TTC549 (cell line): ENCODE data around the gene CALCOCO2.
"Not testable (repeated sequence)": the region's sequence is repeated elsewhere in the genome, so short reads cannot be mapped to it uniquely, and the experiment has no call there.

Experiments used
- FAIRE-seq: peaks from 2 replicates; lab custom pipeline; 2012; peaks lifted over from hg19 to GRCh38; lab: Jason Lieb, UNC

The CALCOCO2 gene, protein sequence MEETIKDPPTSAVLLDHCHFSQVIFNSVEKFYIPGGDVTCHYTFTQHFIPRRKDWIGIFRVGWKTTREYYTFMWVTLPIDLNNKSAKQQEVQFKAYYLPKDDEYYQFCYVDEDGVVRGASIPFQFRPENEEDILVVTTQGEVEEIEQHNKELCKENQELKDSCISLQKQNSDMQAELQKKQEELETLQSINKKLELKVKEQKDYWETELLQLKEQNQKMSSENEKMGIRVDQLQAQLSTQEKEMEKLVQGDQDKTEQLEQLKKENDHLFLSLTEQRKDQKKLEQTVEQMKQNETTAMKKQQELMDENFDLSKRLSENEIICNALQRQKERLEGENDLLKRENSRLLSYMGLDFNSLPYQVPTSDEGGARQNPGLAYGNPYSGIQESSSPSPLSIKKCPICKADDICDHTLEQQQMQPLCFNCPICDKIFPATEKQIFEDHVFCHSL

DNA sequence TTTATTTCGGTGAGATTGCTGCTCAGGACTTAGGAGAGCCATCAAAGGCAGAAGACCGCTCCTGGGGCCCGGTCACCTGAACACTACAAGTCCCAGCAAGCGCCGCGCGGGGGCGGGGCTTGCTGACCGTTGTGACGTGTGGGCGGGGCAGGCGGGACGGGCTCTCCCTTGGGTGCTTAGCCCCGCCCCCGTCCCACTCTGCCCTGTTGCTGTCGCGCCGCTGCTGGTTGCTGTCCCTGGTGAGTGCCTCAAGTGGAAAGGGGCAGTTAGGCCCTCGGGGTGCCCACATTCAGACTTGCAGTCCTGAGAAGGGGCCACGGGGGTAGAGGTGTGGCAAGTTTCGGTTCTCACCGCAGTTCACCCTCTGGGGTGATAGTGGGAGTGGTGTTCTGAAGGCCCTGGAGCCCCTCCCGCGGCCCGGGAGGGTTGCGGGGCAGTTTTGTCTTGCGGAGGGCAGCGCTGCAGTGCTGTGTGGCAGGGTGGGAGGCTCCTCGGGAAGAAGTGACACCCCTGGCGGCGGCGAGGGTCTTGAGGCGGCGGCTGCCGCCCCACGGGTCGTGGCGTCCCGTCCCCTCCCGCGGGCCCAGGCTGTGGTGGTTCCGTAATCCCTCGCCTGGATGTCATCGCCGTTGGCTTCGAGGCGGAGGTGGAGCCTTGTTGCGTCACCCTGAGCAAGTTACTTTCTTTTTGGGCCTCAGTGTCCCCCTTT lies at the start of gene CALCOCO2:
Gene CALCOCO2, plus strand, starts transcription at position 196 of the 709 bp plus-strand sequence. CDS start 10,673 bp downstream, outside the sequence.
- FAIRE-seq: peak; percentile 32

DNA sequence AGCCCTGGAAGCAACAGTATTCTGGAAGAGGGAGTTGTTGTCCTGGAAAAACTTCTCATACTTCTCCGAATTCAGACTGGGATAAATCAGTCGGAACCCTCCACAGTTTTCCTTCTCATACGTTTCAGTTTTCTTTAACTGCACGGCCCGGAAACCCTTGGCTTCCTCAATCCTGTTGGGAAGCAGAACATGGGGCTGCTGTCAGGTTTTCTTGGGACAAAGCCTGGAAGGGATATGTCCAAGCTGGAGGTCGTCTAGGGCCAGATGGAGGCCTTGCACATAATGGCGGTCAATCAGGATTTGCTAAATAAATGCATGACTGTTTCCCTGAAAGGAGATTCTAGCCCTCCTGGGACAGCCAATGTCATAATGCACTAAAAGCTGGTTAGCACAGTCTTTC lies 43.0 kb upstream of the CALCOCO2 start:
- no peak for FAIRE-seq

DNA sequence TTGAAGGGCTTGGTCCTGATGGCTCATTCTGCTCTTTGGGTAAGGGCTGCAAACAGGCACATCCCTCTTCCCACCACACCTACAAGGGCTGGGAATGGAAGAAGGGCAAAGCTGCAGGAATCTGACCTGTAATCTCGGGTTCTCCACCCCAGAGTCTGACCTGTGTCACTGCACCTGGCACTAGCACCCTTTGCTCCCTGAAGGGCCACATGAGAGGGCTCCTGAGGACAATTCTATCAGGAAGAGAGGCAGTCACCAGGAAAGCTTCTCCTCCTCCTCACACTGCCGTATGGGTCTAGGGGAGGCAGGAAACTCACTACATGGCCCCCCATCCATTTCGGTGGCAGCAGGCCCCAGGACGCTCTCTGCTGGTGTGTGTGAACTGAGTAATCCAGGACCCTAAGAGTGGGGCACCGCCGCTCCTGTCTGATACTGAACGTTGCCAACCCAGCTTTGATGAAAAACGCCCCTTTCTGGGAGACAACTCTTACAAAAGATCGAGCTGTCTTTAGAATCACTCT lies 40.2 kb upstream of the CALCOCO2 start:
- no peak for FAIRE-seq

DNA sequence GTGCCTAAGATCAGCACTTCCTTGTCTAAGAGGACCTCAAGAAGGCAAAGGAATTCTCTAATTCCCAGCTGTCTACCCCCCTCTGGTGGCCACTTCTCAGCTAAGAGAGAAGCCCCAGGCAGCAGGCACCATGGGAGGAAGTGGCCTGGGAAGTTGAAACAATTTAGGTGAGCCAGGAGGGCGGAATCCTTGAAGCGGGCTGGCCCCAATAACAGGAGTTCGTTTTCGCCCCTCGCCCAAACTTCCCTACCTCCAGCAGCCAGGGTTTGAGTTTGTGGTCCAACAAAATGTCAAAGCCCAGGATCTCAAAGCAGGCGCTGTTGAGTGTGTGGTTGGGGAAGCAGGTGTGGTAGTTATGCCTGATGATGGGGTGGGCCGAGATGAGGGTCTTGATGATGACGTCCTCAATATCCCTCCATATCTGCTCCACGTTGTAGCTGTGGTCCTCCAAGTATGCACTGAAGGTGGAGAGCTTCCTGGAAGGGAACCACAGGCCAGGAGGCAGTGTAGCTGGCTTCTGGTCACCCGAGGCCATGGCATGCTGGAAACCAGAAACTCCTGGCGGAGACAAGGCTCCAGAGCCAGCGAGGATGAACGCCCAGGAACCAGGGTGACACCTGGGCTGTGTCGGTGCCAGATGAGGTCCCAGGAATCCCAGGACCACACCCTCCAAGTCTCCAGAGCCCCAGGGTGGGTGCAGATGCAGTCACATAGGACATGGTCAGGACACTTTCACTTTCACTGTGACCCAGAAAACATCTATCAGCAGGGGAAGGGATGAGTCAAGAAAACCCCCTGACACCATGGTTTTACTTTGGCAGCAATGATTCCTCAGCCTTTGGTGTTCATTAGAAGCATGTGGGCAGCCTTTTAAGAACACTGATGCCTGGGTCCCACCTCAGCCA lies 39.5 kb upstream of the CALCOCO2 start:
- FAIRE-seq: peak; percentile 3

DNA sequence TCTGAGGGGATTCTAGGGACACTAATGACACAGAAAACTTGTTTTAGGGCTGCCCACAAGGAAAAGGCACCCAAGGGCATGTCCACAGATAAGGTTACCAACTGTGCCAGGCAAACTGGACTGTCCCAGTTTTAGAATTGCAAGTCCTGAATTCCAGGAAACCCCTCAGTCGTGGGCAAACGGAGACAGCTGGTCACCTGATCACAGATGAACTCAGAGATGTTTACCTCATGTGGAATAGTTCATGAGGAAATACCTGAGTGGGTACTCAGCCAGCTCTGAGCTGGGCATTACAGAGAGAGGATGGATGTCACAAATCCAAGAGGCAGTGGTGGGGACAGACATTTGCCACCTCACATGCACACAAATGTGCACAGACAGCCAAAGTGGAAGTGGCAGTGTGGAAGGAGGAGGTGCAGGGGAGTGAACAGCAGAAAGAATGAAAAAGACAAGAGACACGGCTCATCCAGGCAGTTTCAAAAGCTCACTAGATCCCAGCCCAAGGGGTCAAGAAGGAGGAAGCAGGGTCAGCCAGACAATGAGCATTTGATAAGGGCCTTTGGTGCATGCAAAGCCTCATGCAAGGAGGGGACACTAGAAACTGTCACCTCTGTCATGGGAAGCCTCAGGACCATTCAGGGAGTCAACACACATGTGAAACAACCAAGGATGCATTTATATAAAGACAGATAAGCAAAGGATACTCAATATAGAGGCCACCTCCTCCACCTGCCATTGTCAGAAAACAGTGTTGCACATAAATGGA lies 38.6 kb upstream of the CALCOCO2 start:
- FAIRE-seq: no peak

DNA sequence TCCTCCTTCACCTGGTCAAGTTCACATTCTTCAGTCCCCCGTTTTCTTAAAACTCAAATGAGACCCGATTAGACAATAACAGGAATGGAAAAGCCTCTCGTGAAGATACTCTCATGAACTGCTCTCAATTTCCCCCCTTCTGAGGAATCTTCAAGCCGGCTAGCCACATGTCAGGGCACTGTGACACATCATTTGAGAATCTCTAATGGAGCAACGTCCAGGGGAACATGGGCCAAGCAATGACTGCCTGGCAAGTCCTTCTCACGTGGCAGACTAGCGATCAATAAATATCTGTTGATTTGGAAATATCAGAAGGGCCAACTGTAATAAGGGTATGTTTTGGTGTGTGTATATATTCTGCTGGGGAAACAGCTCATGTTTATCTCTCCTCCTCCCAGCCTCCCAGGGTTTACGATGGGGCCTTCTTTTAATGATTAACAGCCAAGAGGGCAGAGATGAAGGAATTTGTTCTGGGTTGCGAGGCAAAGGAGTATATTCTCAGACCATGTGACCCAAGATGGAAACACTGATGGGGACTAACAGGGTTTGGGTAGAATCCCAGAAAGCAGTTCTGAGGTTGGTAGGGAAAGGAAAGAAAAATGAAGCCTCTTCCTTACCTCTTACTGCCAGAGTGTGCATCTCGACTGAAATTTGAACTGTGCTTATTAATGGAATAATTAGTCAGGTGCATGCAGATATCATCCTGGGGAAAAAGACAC lies 35.2 kb upstream of the CALCOCO2 start:
- FAIRE-seq: no peak

DNA sequence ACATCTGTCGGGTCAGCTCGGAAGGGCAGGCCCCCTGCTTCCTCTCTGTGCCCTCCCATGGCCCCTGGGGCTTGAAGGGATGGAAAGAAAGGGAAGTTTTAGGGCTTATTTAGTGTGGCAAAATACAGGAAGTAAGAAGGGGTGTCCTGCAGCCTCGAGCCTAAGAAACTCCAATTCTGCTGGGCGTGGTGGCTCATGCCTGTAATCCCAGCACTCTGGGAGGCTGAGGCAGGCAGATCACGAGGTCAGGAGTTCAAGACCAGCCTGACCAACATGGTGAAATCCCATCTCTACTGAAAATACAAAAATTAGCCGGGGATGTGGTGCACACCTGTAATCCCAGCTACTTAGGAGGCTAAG lies 34.7 kb upstream of the CALCOCO2 start:
- FAIRE-seq: not testable (repeated sequence)

DNA sequence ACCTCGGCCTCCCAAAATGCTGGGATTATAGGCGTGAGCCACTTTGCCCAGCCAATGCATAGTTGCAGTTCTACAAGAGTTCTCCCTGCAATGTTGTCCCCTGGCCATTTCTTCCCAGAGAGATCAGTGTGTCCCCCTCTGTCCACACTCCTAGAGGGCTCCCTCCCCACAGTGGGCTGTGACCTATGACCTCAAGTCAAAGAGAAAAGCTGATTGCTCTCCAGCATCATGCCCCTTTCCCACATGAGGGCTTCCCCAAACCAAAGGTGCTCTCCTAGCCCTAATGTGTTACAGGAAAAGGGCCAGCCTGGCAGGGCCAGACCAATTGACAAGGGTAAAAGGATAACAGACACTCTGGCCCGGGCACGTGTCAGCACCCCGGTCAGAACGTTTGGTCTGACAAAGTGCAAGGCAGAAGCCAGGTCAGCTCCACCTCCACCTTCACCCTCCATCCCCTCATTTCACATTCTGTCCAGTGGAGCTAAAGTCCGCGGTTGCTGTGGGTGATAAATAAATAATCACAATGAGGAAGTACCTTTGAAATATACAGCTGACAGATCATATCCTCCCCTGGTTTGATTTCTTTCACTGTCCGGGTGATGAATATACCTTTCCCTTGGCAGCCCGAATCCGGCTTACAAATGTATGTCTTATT lies 31.6 kb upstream of the CALCOCO2 start:
- FAIRE-seq: no peak

DNA sequence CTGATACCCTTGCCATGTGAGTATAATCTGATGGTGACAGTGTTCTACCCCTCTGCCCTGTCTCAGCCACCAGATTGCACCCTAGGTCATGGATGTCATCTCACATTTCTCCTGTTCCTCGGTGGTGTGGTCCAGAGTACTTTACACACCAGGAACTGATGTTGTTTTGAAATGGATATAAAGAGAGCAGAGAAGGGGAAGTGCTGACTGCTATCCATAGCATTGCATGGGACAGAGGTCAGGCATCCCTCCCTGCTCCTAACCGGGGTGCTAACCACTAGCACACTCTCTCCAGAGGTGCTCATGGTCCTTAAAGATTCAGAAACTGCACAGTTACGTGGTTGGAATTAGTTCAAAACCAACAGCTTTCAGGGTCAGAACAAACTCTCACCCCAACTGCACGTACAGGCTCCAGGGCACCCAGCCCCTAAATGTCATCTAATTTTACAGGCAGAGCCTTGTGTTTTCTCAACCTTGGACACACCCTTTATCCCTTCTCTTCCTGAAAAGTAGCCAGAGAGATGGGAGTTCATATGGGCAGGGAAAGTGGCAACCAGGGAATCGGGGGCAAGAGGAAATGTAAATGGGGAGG lies 30.1 kb upstream of the CALCOCO2 start:
- no peak for FAIRE-seq

DNA sequence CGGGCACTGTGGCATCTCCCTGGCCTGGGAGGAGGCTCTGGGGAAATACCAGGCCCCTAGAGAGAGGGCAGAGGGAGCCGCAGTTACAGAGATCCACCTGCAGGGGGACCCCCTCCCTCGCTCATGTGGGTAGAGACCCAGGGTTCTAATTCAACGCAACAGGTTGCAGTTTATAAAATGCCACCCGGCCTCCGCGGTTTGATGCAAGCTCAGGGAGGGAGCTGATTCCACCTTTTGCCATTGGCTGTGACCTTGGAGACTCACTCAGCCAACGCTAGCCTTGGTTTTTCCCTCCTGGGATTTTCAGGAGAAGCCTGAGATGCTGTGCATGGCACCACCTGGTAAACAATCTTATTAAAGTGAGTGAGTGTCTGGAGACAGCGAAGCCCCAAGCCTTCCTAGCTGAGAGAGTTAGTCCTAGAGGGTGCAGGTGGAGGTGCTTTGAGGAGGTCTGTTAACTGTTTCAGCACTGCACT lies 25.9 kb upstream of the CALCOCO2 start:
- no peak for FAIRE-seq

DNA sequence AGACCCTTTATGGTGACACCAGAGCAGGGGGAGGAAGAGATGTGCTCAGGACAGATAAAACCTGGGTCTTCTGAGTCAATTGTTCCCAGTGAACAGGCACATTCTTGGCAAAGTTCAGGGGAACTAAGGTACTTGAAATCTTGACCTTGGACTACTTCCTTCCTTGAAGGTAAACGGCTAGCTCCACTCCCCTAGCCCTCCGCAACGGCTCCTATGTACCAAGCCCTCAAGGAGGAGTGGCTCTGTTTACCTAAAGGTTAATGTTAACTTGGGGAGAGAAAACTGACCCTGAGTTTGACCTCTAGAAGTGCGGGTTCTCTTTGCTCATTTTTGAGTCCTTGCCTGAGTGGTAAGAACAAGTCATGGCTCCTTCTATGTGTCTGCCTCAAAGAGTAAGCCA lies 21.7 kb upstream of the CALCOCO2 start:
- FAIRE-seq: no peak

DNA sequence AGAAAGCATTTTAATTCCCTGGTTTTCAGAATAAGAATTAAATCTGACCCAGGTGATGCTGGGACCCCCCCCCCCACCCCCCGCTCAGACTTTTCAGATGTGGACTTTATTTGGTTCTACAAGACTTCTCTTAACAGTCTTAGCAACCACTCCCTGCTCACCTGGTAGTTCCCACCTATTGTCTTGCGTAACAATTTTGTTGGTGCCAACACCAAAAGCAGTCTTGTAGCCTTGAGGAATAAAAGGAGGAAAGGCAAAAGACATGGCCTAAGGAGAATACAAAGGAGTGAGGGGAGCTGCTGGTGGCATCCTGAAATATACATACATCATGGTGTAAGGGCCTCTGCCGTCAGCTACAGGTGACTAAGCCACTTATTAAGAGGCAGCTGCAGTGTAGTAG lies 18.8 kb upstream of the CALCOCO2 start:
- FAIRE-seq: no peak

DNA sequence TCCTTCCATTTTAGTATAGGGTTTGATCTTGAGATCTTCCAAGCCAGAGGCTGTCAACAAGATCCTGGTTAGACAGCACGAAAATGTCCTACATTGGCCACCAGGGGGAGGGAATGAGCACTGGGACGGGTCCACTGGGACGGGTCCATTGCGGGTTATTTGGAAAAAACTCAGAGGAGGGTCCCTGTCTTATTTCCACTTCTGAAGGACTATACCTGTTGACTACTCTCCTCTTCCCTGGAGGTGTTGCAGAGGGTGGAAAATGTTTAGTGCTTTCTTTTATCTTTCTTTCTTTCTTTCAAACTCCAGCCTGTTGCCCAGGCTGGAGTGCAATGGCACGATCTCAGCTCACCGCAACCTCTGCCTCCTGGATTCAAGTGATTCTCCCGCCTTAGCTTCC lies 16.3 kb upstream of the CALCOCO2 start:
- peak; percentile 7 for FAIRE-seq

DNA sequence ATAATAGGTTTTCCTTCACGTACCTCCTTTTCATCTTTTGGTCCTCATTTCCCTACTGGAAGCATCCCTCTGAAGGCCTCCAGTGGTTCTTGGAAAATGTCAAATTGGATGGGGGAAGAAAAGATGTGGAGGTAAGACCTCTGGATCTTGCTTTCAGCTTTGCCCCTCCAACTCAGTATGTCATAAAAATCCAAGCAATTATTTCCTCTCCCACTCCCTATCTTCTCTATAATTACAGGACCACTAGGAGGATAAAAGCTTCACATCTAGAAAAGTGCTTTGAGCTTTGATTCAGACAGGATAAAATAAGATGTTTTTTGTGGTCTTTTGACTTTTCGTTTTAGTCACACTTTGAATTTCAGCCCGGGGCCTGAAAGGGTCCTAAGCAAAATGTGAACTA lies 15.5 kb upstream of the CALCOCO2 start:
- no peak for FAIRE-seq

DNA sequence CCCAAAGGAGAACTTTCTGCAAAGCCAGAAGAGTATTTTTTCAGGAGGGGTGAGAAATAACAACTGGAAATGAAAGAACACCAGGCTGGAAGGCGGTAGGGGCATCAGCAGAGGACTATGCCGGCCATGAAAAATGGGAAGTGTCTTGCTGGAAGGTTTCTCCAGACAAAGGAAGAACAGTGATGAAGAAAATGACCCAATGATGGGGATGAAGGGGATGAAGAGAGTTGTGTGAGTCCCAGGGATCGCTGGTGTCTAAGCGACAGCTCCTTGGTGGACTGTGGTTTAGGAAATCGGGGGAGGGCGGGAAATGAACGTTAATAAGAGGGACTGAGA lies 14.4 kb upstream of the CALCOCO2 start:
- no peak for FAIRE-seq

DNA sequence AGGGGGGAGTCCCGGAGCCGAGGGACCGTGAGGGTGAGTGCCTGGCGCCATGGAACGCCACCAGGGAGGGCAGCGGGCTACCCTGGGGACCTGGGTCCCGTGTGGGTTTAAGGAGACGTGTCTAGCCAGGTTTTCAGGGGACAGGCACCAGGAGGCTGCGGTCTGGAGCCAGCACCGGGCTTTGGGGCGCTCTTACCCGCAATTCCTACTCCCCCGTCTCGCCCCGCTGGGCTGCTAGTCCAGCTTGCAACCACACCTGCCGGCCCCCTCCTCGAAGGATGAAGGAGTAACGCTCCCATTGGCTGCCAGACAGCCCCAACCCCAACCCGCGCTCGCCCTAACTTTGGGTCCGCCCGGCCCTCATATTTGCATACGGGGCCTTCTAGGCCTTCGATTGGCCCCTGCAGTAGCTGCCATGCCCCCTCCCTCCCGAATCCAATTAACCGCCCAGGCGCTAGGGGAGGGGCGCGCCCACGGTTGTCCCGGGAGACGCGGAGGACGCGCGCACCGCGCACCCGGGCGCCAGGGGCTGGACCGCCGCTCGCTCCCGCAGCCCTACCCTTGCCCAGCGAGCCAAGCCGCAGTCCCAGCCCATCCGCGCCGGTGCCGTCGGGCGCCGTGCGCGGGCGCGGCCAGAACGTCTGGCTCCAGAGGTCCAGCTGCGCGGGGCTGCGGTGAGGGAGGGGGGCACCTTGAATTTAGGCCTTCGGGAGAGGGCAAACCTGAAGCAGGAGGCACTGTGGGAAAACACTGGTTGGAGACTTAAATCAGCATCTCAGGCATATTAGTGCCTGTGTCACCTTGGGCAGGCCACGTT lies 13.9 kb upstream of the CALCOCO2 start, which contains the start of gene TTLL6:
Gene TTLL6, minus strand, starts transcription at position 456 of the 817 bp plus-strand sequence. Its CDS starts 157 bp downstream, at position 299.
- FAIRE-seq: no peak

DNA sequence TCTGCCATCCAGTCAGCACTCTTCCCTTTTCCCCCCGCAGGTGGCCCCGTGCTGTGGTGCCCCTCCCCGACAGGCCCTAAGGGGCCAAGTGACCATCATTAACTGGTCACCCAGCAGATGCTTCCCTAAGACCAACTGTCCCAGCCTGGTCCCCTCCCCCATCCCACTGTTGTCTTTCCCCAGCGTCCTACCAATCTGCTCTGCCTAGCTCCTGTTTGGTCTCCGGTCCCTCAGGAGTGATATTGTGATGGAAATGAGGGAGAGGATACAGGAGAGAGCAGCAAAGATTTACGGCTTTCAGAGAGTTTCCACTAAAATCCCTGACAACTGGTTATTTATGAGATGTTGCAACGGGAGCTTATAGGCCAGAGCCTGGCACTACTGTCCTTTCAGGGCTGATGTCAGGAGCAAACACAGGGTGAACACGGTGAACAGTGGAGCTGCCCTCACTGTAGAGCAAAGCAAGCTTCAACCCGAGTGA lies 12.4 kb upstream of the CALCOCO2 start:
- FAIRE-seq: no peak

DNA sequence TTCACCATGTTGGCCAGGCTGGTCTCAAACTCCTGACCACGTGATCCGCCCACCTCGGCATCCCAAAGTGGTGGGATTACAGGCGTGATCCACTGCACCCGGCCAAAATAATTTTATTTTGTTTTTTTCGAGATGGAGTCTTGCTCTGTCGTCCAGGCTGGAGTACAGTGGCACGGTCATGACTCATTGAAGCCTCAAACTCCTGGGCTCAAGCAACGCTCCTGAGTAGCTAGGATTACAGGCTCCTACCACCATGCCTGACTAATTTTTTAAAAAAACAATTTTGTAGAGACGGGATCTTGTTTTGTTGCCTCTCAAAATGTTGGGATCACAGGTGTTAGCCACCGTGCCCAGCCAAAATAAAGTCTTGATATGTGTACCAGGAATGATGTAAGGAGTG lies 11.4 kb upstream of the CALCOCO2 start:
- FAIRE-seq: no peak

DNA sequence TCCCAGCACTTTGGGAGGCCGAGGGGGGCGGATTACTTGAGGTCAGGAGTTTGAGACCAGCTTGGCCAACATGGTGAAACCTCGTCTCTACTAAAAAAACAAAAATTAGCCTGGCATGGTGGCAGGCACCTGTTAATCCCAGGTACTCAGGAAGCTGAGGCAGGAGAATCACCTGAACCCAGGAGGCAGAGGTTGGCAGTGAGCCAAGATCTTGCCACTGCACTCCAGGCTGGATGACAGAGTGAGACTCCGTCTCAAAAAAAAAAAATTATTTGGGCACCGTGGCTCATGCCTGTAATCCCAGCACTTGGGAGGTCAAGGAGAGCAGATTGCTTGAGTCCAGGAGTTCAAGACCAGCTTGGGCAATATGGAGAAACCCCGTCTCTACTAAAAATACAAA lies 9.9 kb upstream of the CALCOCO2 start:
- FAIRE-seq: not testable (repeated sequence)
